Esophagus muscularis mucosa (tissue), 4 donors: ENCODE results near the gene F11. TPM values are rescaled to one million over a fixed set of nuclear protein-coding genes. Genes with fewer than 3 reads are reported as not detected.

Experiments
- DNase-seq: peaks from one replicate; pipeline ENCODE4 v3.0.0-alpha.2; 2017; ENCODE audit errors: extremely low spot score
- H3K27ac ChIP-seq, 4 donors: fragments of 200-600 bp; sonication (generic); replicated peaks in 1 of 4; 1 replicate in 3 of 4; 2 replicates in 1 of 4; pipeline ENCODE4 v1.5.1; 2016 to 2019; ENCODE audit warnings: mild to moderate bottlenecking in 1 of 4
- H3K27me3 ChIP-seq, 4 donors: fragments of 200-600 bp; sonication (generic); one replicate each; pipeline versions ENCODE4 v1.5.1 to v1.6.0; 2016 to 2019
- H3K36me3 ChIP-seq, 4 donors: fragments of 200-600 bp; sonication (generic); one replicate each; pipeline ENCODE4 v1.5.1; 2016 to 2019
- H3K4me1 ChIP-seq, 4 donors: fragments of 200-600 bp; sonication (generic); one replicate each; pipeline ENCODE4 v1.5.1; 2016 to 2019
- H3K4me3 ChIP-seq, 4 donors: fragments of 200-600 bp; sonication (generic); 1 replicate in 2 of 4; 2 replicates in 2 of 4; pipeline ENCODE4 v1.5.1; 2016 to 2019; ENCODE audit warnings: mild to moderate bottlenecking in 4 of 4, moderate library complexity in 1 of 4
- H3K9me3 ChIP-seq, 4 donors: fragments of 200-600 bp; sonication (generic); 1 replicate in 3 of 4; 2 replicates in 1 of 4; pipeline ENCODE4 v1.5.1; 2016 to 2019
- EP300 ChIP-seq: sonication (generic); formaldehyde crosslinking; IDR thresholded peaks from one replicate; pipeline ENCODE4 v1.6.1; 2017; ENCODE audit warnings: antibody characterized with exemption
- POLR2A ChIP-seq: fragments of 450-650 bp; IDR thresholded peaks from one replicate; pipeline ENCODE4 v1.6.1; 2017; ENCODE audit warnings: antibody characterized with exemption, moderate library complexity, mild to moderate bottlenecking, low read depth
- POLR2AphosphoS5 ChIP-seq, 2 donors: sonication (generic); formaldehyde crosslinking; IDR thresholded peaks; one replicate each; pipeline ENCODE4 v1.6.1; 2017; ENCODE audit warnings: antibody characterized with exemption in 2 of 2
- WGBS: methylation state at CpG from one replicate; pipeline ENCODE4 v1.1.5; 2018; 5-methylcytosine and 5-hydroxymethylcytosine counted together
- intact Hi-C: fragments of 100-400 bp; cut with DNase I; formaldehyde crosslinking; loops from one replicate; pipeline ENCODE4 v1.15.1; 2023
- total RNA-seq, 4 donors: library from RNA; depleted of rRNA; stranded (reverse); fragments of >200 nt; gene quantifications; one replicate each; pipeline versions ENCODE4 v1.1.0 to v1.2.1, GENCODE V29; 2016
- TF ChIP-seq, protein P1 (sequence below), 3 experiments: fragments of 200-600 bp in 2 of 3; fragments of 450-650 bp in 1 of 3; sonication (generic) in 2 of 3; IDR thresholded peaks; one replicate each; pipeline ENCODE4 v1.5.1; 2017 to 2019; ENCODE audit warnings: antibody characterized with exemption in 3 of 3, mild to moderate bottlenecking in 2 of 3, moderate library complexity in 1 of 3

The F11 gene
- total RNA-seq, 4 donors from 2014 or later: not detected

DNA sequence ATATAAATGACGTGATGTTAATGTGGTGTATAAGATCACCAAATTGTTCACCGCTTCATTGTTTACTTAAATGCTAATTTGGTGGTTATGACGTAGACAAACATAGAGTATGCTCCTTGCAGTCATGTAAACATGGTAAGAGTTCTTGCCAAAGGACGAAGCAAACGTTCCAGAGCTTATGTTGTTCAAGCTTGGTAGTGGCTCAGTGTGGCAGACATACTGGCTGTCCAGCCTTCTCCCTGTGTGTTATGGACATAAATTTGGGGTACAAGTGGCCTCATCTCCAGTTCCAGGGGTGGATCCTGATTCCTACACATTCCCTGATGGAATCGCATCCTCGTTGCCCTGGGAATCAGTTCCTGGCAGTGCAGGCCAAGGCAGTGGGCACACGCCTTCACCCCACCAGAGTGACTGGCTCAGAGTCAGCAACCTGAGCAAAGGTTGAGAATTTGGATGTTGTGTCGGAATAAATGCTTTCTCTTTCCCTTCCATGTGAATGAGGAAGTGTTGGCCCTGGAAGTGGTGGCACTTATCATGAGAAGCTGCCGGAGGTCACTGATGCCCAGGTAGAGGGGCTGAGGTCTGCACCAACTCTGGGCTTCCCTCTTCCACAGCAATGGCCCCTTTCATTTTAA, 25.4 kb downstream of the F11 start:
- no peak for DNase-seq
- Histone ChIP-seq H3K9me3 (no peaks in the 10 kb centered on the region), H3K27ac (no peak overlapping the region), H3K36me3 (no peaks in the 10 kb centered on the region), H3K4me1 (no peaks in the 10 kb centered on the region), H3K4me3 (no peak overlapping the region), H3K27me3 (peaks cover 0 to 3% (median 0%) of the 10 kb centered on the region in 4 donors)
- TF ChIP-seq, protein P1, sequence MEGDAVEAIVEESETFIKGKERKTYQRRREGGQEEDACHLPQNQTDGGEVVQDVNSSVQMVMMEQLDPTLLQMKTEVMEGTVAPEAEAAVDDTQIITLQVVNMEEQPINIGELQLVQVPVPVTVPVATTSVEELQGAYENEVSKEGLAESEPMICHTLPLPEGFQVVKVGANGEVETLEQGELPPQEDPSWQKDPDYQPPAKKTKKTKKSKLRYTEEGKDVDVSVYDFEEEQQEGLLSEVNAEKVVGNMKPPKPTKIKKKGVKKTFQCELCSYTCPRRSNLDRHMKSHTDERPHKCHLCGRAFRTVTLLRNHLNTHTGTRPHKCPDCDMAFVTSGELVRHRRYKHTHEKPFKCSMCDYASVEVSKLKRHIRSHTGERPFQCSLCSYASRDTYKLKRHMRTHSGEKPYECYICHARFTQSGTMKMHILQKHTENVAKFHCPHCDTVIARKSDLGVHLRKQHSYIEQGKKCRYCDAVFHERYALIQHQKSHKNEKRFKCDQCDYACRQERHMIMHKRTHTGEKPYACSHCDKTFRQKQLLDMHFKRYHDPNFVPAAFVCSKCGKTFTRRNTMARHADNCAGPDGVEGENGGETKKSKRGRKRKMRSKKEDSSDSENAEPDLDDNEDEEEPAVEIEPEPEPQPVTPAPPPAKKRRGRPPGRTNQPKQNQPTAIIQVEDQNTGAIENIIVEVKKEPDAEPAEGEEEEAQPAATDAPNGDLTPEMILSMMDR (IDR thresholded peaks at IDR 0.05): no peak
- TF ChIP-seq EP300 (no peak), POLR2AphosphoS5 (IDR thresholded peaks at IDR 0.05) (no peak), POLR2A (no peak)
- 71% methylated on average over 8 of the region's 10 CpGs for WGBS
- intact Hi-C loops: no loop called here

DNA sequence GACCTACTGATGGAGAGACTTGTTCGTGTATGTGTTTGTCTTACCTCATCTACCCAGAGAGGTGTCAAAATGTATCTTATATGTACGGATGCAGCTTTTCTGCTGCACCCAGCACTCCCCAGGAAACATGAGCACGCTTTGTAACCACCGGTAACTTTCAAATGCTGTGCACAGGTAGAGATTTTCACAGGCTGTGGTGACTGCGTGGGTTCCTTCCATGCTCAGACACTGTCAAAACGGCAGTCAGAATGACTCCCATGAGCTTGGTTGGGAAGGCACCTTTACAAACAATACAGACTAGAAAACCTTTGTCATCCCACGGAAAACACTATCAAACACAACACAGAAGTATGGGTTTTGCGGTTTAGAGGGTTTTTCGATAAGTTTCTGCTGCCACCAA, 28.2 kb downstream of the F11 start:
- TF ChIP-seq, protein P1 (IDR thresholded peaks at IDR 0.05): no peak
- TF ChIP-seq EP300 (no peak), POLR2A (no peak), POLR2AphosphoS5 (IDR thresholded peaks at IDR 0.05) (no peak)
- Histone ChIP-seq H3K36me3 (no peaks in the 10 kb centered on the region), H3K4me1 (peaks cover 0 to 5% (median 0%) of the 10 kb centered on the region in 4 donors), H3K9me3 (no peaks in the 10 kb centered on the region), H3K27me3 (peaks cover 0 to 21% (median 1%) of the 10 kb centered on the region in 4 donors), H3K4me3 (no peak overlapping the region), H3K27ac (no peak overlapping the region)
- WGBS: 95% methylated on average over 9 of the region's 9 CpGs
- intact Hi-C loops: no loop called here
- DNase-seq: no peak

DNA sequence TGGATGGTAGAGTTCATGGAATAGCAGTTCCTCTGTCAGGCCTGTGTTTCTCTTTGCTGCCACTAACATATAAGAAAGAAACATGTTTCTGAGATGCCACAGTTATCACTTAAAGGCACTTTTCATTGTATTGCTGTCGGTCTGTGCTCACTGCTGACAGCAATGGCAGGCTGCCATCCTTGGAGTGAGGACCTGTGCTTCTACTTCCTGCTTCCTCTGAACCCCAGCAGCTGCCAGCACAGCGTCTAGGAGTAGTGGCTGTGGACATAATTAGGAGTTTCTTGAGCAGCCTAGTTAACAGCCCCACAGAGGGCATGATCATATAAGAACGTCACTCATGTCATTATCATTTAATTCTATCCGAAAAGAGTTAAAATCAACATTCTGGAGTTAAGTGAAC, 30.5 kb downstream of the F11 start:
- Histone ChIP-seq H3K9me3 (no peaks in the 10 kb centered on the region), H3K36me3 (no peaks in the 10 kb centered on the region), H3K27ac (no peak overlapping the region), H3K4me1 (peaks cover 0 to 5% (median 0%) of the 10 kb centered on the region in 4 donors), H3K27me3 (peaks cover 0 to 26% (median 1%) of the 10 kb centered on the region in 4 donors), H3K4me3 (no peak overlapping the region)
- DNase-seq: no peak
- TF ChIP-seq EP300: no peak
- TF ChIP-seq, protein P1 (IDR thresholded peaks at IDR 0.05): no peak
- no peak for TF ChIP-seq POLR2AphosphoS5 (IDR thresholded peaks at IDR 0.05)
- TF ChIP-seq POLR2A: no peak
- intact Hi-C loops: loop anchor here (2.0 kb wide), 1 partner anchor 290 kb away; no protein-coding TSS in a partner anchor
- WGBS: 63% methylated on average over 4 of the region's 4 CpGs

DNA sequence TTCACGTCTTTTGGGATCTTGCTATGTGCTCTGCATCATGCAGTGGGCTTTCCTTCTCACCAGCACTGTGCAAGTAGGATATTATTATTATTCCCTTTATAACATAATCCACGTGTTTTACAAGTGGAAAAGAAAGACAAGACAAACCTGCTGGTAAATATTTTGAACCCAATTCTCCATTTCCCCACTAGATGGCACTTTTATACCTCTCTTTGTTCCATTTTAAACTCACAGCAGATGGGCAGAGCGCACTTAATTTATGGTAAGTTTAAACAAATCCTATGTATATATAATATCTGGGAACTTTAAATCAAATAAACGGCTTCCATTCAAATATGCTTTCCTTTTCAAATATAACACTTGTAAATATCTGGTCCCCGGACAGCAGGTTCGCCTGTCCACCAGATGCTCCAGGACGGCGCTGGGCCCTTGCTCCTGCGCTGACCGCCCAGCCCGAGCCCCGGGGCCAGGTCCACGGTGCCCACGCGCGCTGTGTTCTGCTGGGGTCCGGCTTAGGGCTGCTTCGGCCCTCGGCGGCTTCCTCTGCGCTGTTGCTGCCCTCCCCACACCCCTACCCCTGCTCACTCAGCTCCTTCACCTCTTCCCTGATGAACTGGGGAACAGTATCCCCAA, 31.1 kb downstream of the F11 start:
- H3K4me3 ChIP-seq: no peak overlapping the region
- no peak for DNase-seq
- H3K27ac ChIP-seq: no peak overlapping the region
- intact Hi-C loops: loop anchor here (2.0 kb wide), 1 partner anchor 290 kb away; no protein-coding TSS in a partner anchor
- 50% methylated on average over 16 of the region's 21 CpGs for WGBS
- H3K36me3 ChIP-seq: no peaks in the 10 kb centered on the region
- H3K9me3 ChIP-seq: no peaks in the 10 kb centered on the region
- peaks cover 0 to 25% (median 1%) of the 10 kb centered on the region in 4 donors for H3K27me3 ChIP-seq
- TF ChIP-seq, protein P1 (IDR thresholded peaks at IDR 0.05): peak; percentile 58 to 71 (median 71)
- no peak for TF ChIP-seq POLR2A
- peaks cover 0 to 5% (median 0%) of the 10 kb centered on the region in 4 donors for H3K4me1 ChIP-seq
